Kidney (tissue), 14 donors: ENCODE results near the gene RBM39. TPM values are rescaled to one million over a fixed set of nuclear protein-coding genes. Genes with fewer than 3 reads are reported as not detected.
"Not testable (repeated sequence)": the region's sequence is repeated elsewhere in the genome, so short reads cannot be mapped to it uniquely, and the experiment has no call there.

ENCODE experiments used
- DNase-seq, 5 donors: peaks; one replicate each; pipeline ENCODE4 v3.0.0-alpha.2; 2013 to 2020
- FAIRE-seq: peaks from 2 replicates; lab custom pipeline; 2012; peaks lifted over from hg19 to GRCh38; lab: Jason Lieb, UNC
- H3K27ac ChIP-seq, 2 donors: one replicate each; pipeline ENCODE4 v1.7.0; 2013; ENCODE audit warnings: low read depth in 2 of 2, low read length in 2 of 2, inconsistent platforms in 1 of 2
- H3K27me3 ChIP-seq: one replicate; pipeline ENCODE4 v1.7.1; 2013; ENCODE audit warnings: low read length, inconsistent platforms; ENCODE audit not compliant: control insufficient read depth, insufficient read depth
- H3K36me3 ChIP-seq, 3 donors: one replicate each; pipeline versions ENCODE4 v1.7.0 to v1.7.1; 2013; ENCODE audit warnings: low read length in 3 of 3, control low read depth in 1 of 3, inconsistent platforms in 1 of 3; ENCODE audit not compliant: insufficient read depth in 3 of 3, control insufficient read depth in 2 of 3
- H3K4me1 ChIP-seq, 3 donors: one replicate each; pipeline versions ENCODE4 v1.7.0 to v1.7.1; 2013; ENCODE audit warnings: low read length in 3 of 3, inconsistent platforms in 1 of 3, low read depth in 1 of 3; ENCODE audit not compliant: control insufficient read depth in 2 of 3, insufficient read depth in 2 of 3
- H3K4me3 ChIP-seq, 3 donors: one replicate each; pipeline versions ENCODE4 v1.7.0 to v1.8.1; 2013; ENCODE audit warnings: low read length in 3 of 3, control low read depth in 1 of 3, inconsistent platforms in 1 of 3
- H3K9ac ChIP-seq, 3 donors: one replicate each; pipeline versions ENCODE4 v1.7.0 to v1.7.1; 2013; ENCODE audit warnings: low read length in 3 of 3, control low read depth in 1 of 3, inconsistent platforms in 1 of 3
- H3K9me3 ChIP-seq, 3 donors: one replicate each; pipeline versions ENCODE4 v1.7.0 to v1.7.1; 2013; ENCODE audit warnings: low read length in 3 of 3, control low read depth in 1 of 3, inconsistent platforms in 1 of 3; ENCODE audit not compliant: control insufficient read depth in 2 of 3, insufficient read depth in 1 of 3
- intact Hi-C: fragments of 100-400 bp; cut with DNase I; formaldehyde crosslinking; loops from one replicate; pipeline ENCODE4 v1.11.1; 2022
- polyA plus RNA-seq: library from polyadenylated mRNA; stranded (reverse); fragments of 350-450 nt; fragmentation: Illumina TruSeq; extraction: RNeasy Lipid Tissue Mini Kit (QIAGEN cat#74804); gene quantifications from one replicate; pipeline ENCODE4 v1.2.3, GENCODE V29; 2014; ENCODE audit warnings: low read depth, low replicate concordance; ENCODE audit not compliant: insufficient read depth
- total RNA-seq: library from RNA; stranded (reverse); fragmentation: NEBNext Ultra II Directional; extraction: Animal tissue kit (Norgen Biotek cat#: 25700); gene quantifications from one replicate; pipeline ENCODE4 v1.2.1, GENCODE V29; 2021
- TF ChIP-seq, protein P1 (sequence below): IDR thresholded peaks from 3 replicates; pipeline ENCODE4 v1.5.1; 2012; ENCODE audit warnings: mild to moderate bottlenecking, moderate library complexity, borderline replicate concordance; ENCODE audit not compliant: insufficient read depth; ENCODE audit errors: extremely low read depth
- donor health status: control.
- donor health status: control.
- donor health status: control.
- donor health status: control.
- donor health status: control.
- donor health status: DM: yes; HTN: yes; CAD: no.
- donor health status: Normal renal cell carcinoma (clear cell type).

The RBM39 gene
- total and polyA plus RNA-seq, 2 donors from 2014 or later, result 148 to 304 TPM

DNA sequence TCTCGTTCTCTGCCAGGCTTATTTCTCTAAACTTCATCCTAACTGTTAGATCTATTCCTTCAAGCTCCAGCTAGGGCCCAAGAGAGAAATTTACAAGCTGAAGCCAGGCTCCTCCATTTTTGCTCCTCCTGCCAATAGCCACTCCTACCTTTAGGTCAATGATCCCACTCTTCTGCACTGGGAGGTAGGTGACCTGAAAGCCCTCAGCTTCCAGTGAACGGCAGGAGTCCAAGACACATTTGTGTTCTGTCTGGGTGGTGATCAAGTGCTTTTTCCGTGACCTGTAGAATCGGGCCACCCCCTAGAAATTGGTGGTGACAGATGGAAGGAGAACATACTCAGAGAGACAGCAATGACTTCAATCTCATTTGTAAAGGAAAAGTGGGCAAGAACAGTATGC lies 51.8 kb downstream of the RBM39 start:
- FAIRE-seq, result no peak
- Histone ChIP-seq H3K27ac (no peak overlapping the region), H3K4me3 (no peak overlapping the region), H3K9me3 (no peaks in the 10 kb centered on the region), H3K36me3 (peaks cover 0 to 18% (median 17%) of the 10 kb centered on the region in 3 donors), H3K9ac (no peak overlapping the region), H3K4me1 (no peaks in the 10 kb centered on the region), H3K27me3 (no peaks in the 10 kb centered on the region)
- no peak for DNase-seq
- intact Hi-C loops, result no loop called here
- TF ChIP-seq, protein P1, sequence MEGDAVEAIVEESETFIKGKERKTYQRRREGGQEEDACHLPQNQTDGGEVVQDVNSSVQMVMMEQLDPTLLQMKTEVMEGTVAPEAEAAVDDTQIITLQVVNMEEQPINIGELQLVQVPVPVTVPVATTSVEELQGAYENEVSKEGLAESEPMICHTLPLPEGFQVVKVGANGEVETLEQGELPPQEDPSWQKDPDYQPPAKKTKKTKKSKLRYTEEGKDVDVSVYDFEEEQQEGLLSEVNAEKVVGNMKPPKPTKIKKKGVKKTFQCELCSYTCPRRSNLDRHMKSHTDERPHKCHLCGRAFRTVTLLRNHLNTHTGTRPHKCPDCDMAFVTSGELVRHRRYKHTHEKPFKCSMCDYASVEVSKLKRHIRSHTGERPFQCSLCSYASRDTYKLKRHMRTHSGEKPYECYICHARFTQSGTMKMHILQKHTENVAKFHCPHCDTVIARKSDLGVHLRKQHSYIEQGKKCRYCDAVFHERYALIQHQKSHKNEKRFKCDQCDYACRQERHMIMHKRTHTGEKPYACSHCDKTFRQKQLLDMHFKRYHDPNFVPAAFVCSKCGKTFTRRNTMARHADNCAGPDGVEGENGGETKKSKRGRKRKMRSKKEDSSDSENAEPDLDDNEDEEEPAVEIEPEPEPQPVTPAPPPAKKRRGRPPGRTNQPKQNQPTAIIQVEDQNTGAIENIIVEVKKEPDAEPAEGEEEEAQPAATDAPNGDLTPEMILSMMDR, result no peak

DNA sequence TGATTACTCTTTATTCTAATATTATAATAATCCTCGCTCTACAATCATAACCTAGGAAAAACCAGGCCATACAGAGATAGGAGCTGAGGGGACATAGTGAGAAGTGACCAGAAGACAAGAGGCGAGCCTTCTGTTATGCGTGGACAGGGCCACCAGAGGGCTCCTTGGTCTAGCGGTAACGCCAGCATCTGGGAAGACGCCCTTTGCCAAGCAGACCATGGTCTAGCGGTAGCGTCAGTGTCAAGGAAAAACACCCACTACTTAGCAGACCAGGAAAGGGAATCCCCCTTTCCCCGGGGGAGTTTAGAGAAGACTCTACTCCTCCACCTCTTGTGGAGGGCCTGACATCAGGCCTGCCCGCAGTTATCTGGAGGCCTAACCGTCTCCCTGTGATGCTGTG lies 55.2 kb downstream of the RBM39 start:
- FAIRE-seq, DNase-seq, H3K4me1 ChIP-seq, H3K9me3 ChIP-seq, intact Hi-C loops, H3K27me3 ChIP-seq, H3K9ac ChIP-seq, H3K27ac ChIP-seq, H3K4me3 ChIP-seq: not testable (repeated sequence)
- peaks cover 0 to 14% (median 14%) of the 10 kb centered on the region in 3 donors for H3K36me3 ChIP-seq

DNA sequence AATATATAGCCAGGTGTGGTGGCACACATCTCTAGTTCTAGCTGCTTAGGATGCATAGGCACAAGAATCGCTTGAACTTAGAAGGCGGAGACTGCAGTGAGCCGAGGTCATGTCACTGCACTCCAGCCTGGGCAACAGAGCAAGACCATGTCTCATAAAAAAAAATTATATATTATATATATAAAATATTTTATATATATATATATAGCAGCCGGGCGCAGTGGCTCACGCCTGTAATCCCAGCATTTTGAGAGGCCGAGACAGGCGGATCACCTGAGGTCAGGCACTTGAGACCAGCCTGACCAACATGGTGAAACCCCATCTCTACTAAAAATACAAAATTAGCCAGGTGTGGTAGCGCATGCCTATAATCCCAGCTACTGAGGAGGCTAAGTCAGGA lies 56.7 kb downstream of the RBM39 start:
- H3K4me1 ChIP-seq, H3K27ac ChIP-seq, FAIRE-seq, H3K4me3 ChIP-seq, H3K27me3 ChIP-seq, H3K9ac ChIP-seq, H3K9me3 ChIP-seq, intact Hi-C loops, DNase-seq: not testable (repeated sequence)
- H3K36me3 ChIP-seq, result peaks cover 0 to 17% (median 15%) of the 10 kb centered on the region in 3 donors

DNA sequence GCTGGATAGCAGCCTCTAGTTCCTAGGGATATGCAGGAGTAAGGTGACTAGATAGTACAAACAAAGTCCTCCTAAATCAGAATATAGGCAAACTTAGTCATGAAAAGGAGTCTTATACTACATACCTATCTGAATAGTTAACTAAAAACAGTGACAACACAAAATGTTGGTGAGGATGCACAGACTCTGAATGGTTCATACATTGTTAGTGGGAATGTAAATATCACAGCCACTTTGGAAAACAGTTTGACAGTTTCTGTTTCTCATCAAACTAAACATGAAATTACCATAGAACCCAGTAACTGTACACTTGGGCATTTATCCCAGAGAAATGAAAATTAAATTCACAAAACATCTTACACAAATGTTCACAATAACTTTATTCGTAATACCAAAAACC lies 60.1 kb downstream of the RBM39 start:
- H3K4me1 ChIP-seq, result no peaks in the 10 kb centered on the region
- no peak overlapping the region for H3K9ac ChIP-seq
- FAIRE-seq (no peak), DNase-seq (no peak)
- no peak overlapping the region for H3K4me3 ChIP-seq
- no peak overlapping the region for H3K27ac ChIP-seq
- intact Hi-C loops, result no loop called here
- H3K36me3 ChIP-seq, result peaks cover 0 to 6% (median 6%) of the 10 kb centered on the region in 3 donors
- TF ChIP-seq, protein P1, result no peak
- no peaks in the 10 kb centered on the region for H3K27me3 ChIP-seq
- no peaks in the 10 kb centered on the region for H3K9me3 ChIP-seq
